Stimulated activated CD8-positive, alpha-beta memory T cell treated with anti-CD3 and anti-CD28 coated beads, Interleukin-15, amount 100 ng/mL, for 48 hours (primary cell): ENCODE measurements around the gene ANKRD12.
"Not testable (repeated sequence)": the region's sequence is repeated elsewhere in the genome, so short reads cannot be mapped to it uniquely, and the experiment has no call there.

Experiments used
- DNase-seq, 2 donors: peaks; one replicate each; pipeline ENCODE4 v3.0.0-alpha.2; 2020; ENCODE audit warnings: low read depth in 2 of 2

ANKRD12 gene

GRCh38 chr18:9136315-9137155 lies at the start of gene ANKRD12:
TSS of gene ANKRD12 (plus strand) at chr18:9136781. CDS start at chr18:9182433, 45,652 bp downstream.
- DNase-seq: peak; percentile 98

- no peak for DNase-seq
Observed at GRCh38 chr18:9087144-9087543, 49.4 kb upstream of the ANKRD12 start.

GRCh38 chr18:9088252-9088651 lies 48.3 kb upstream of the ANKRD12 start:
- DNase-seq: no peak

GRCh38 chr18:9088727-9089126 lies 47.9 kb upstream of the ANKRD12 start:
- not testable (repeated sequence) for DNase-seq

GRCh38 chr18:9090578-9090977 lies 46.0 kb upstream of the ANKRD12 start:
- no peak for DNase-seq

- no peak for DNase-seq
Observed at GRCh38 chr18:9091066-9091476, 45.5 kb upstream of the ANKRD12 start.

- DNase-seq: no peak
Observed at GRCh38 chr18:9092665-9093064, 43.9 kb upstream of the ANKRD12 start.

GRCh38 chr18:9093109-9093508 lies 43.5 kb upstream of the ANKRD12 start:
- not testable (repeated sequence) for DNase-seq

GRCh38 chr18:9094307-9095226 lies 42.0 kb upstream of the ANKRD12 start:
- peak in 1 of 2 donors; percentile 59 for DNase-seq

- peak in 1 of 2 donors; percentile 56 for DNase-seq
Observed at GRCh38 chr18:9095297-9096006, 41.1 kb upstream of the ANKRD12 start.

- DNase-seq: no peak
Observed at GRCh38 chr18:9096007-9096371, 40.6 kb upstream of the ANKRD12 start.

- DNase-seq: no peak
Observed at GRCh38 chr18:9096685-9097084, 39.9 kb upstream of the ANKRD12 start.

GRCh38 chr18:9097349-9097748 lies 39.2 kb upstream of the ANKRD12 start:
- DNase-seq: no peak

- no peak for DNase-seq
Observed at GRCh38 chr18:9100796-9101195, 35.8 kb upstream of the ANKRD12 start.

- no peak for DNase-seq
Observed at GRCh38 chr18:9101730-9102507, 34.7 kb upstream of the ANKRD12 start.

- DNase-seq: peak; percentile 98 to 99
Observed at GRCh38 chr18:9102508-9103375, 33.8 kb upstream of the ANKRD12 start, which contains the start of gene NDUFV2. TSS of gene NDUFV2 (plus strand) at chr18:9102699. CDS start at chr18:9102744, 45 bp downstream.

- DNase-seq: no peak
Observed at GRCh38 chr18:9103376-9103873, 33.2 kb upstream of the ANKRD12 start.

- no peak for DNase-seq
Observed at GRCh38 chr18:9104244-9104901, 32.2 kb upstream of the ANKRD12 start.

- DNase-seq: no peak
Observed at GRCh38 chr18:9105420-9105819, 31.2 kb upstream of the ANKRD12 start.
